Retinal pigment epithelial cell (primary cell): ENCODE results near the gene MLYCD.

Experiments used
- DNase-seq: peaks from one replicate; pipeline ENCODE4 v3.0.0-alpha.2; 2010; ENCODE audit warnings: low read depth
- H3K4me3 ChIP-seq: 2 replicates; pipeline ENCODE4 v1.5.1; 2011; ENCODE audit warnings: mild to moderate bottlenecking, low read length, control low read depth, moderate library complexity
- TF ChIP-seq, protein P1 (sequence below): conservative IDR thresholded peaks from 2 replicates; pipeline ENCODE4 v1.5.1; 2011; ENCODE audit warnings: low read depth, low read length, control low read depth, inconsistent platforms

MLYCD gene

DNA sequence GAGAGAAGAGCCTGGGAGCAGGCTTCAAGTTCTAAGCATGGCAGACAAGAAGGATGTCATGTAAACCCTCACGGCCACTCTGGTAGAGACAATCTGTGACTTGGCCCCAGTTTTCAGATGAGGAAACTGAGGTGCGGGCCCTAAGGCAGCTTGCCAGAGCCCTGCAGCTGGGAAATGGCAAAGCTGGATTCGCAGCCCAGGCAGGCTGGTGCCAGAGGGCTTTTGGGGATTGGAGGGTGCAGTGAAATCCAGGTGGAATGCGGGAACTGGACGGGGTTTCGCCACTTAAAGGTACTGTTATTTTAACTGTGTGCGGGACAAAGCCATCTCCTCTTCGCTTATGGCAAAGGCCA lies 53.6 kb downstream of the MLYCD start:
- H3K4me3 ChIP-seq: peak overlapping the region; percentile 68
- TF ChIP-seq, protein P1, sequence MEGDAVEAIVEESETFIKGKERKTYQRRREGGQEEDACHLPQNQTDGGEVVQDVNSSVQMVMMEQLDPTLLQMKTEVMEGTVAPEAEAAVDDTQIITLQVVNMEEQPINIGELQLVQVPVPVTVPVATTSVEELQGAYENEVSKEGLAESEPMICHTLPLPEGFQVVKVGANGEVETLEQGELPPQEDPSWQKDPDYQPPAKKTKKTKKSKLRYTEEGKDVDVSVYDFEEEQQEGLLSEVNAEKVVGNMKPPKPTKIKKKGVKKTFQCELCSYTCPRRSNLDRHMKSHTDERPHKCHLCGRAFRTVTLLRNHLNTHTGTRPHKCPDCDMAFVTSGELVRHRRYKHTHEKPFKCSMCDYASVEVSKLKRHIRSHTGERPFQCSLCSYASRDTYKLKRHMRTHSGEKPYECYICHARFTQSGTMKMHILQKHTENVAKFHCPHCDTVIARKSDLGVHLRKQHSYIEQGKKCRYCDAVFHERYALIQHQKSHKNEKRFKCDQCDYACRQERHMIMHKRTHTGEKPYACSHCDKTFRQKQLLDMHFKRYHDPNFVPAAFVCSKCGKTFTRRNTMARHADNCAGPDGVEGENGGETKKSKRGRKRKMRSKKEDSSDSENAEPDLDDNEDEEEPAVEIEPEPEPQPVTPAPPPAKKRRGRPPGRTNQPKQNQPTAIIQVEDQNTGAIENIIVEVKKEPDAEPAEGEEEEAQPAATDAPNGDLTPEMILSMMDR: no peak
- DNase-seq: no peak

DNA sequence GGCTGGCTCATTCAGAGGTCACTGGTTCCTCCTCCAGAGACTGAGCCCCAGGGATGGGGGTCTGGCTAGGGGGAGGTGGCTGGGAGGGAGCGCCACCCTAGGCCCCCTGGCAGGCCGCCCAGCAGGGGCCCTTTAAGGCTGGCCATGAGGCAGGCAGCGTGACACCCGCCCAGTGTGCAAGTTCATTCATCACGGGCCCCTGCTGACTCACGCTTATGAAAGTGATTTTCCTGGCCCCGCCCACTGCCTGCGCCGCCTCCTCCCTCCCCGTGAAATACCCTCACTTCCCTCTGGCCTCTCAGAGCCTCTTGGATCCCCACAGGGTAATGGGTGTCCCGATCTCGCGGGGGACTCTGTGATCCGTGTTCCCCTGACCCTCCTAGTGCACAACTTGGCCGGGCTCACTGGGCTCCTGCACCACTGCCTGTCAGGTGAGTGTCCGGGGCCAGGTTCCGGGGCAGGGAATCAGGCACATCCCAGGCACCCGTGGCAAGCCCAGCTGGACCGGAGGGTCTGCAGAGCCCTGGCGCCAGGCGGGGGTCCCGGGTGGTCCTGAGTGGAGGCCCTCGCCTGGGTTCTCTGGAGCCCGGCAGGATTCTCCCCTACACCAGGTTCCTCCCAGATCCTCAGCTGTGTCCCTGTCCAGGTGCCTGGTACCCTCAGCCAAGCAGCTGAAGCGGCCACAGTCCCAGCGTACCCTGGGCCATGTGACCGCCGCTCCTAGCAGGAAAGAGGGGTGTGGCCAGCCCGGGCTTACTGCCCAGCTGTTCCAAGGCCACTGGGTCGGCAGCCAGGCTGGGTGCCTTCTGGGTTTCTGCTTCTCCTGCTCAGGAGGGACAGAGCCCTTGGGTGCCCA lies 54.3 kb downstream of the MLYCD start, which contains the start of gene OSGIN1:
OSGIN1 (plus strand) TSS at position 301 of the 856 bp plus-strand sequence. CDS start 4,432 bp downstream, outside the sequence.
- DNase-seq: peak; percentile 85
- peak within 1 kb of the TSS; percentile 68 for H3K4me3 ChIP-seq
- TF ChIP-seq, protein P1: no peak

DNA sequence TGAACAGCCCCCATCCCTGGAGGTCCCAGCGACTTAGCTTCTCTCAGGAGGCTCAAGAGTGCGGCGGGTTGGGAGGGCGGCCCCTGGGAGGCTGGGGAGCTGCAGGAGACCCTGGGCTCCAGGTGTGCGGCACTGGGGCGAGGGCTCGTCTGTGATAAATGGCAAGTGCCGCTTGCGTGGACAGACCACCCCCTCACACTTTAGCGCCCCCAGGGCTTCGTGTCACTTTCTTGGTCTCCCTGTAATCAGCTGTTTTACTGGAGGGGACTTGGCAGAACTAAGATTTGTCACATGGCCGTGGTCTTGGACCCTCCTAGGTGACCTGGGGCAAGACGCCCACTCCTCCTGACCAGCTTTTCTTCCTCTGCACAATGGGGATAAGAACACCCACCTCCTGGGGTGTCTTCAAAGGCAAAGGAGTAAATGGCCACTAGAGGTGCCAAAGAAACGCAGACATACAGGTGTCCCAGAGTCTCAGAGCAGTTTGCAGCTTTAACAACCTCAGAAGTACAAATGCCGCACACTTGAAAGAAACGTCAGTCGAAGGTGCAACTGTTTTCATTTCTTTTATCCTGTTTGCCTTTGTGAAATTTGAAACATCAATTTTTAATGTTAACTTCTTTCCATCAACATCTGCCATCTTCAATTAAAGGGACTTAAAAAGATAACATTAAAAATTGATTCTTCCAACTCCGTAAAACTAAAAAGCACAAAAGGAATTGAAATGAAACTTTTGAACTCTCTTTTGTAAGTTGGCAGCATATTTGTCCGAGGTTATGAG lies 55.1 kb downstream of the MLYCD start:
- TF ChIP-seq, protein P1: peak; percentile 69
- no peak for DNase-seq
- H3K4me3 ChIP-seq: peak overlapping the region; percentile 68

DNA sequence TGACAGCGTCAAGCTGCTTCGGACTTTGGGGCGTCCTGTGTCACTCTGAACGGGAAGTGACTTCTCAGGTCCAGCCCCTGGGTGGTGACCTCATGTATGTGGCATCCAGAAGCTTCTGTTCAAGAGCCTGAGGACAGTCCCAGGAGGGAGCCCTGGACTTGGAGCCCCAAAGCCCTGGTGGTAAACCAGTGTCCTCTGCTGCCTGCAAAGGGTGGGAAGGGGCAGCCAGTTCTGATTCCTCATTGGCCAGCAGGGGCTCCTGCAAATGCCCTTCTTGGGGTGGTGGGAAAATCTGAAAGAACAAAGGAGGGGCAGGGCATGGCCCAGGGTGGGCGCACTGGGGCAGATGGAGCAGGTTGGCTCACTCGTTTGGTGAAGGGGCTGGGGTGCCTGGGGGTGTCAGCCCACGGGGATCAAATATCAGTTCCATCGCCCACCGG lies 55.7 kb downstream of the MLYCD start:
- H3K4me3 ChIP-seq: peak overlapping the region; percentile 68
- TF ChIP-seq, protein P1: peak; percentile 13
- DNase-seq: no peak

- no peak overlapping the region for H3K4me3 ChIP-seq
- TF ChIP-seq, protein P1: no peak
- DNase-seq: no peak
Observed at GRCh38 chr16:83955218-83956130, 56.6 kb downstream of the MLYCD start.
